ENCODE results near the gene SH3BGRL.

- no peak for TF ChIP-seq CTCF (IDR thresholded peaks at IDR 0.05)
- no peak for TF ChIP-seq POLR2A (IDR thresholded peaks at IDR 0.05)
- TF ChIP-seq POLR2AphosphoS5 (IDR thresholded peaks at IDR 0.05): no peak
- no peak for TF ChIP-seq EP300 (IDR thresholded peaks at IDR 0.05)
These were observed 29.6 kb downstream of the SH3BGRL start for GRCh38 chrX:81231476-81231875.
